GM21825 (cell line): ENCODE data around the gene HSPA1A.
A peak's percentile ranks its signal among the peaks of the same experiment; 100 is the strongest.
"Not testable (repeated sequence)": the region's sequence is repeated elsewhere in the genome, so short reads cannot be mapped to it uniquely, and the experiment has no call there.

Experiments
- ATAC-seq: cut with Tn5 transposase; IDR thresholded peaks from one replicate; pipeline ENCODE4 v1.9.1; 2021; ENCODE audit warnings: mild to moderate bottlenecking, moderate library complexity; ENCODE audit not compliant: unreplicated experiment

HSPA1A gene

DNA sequence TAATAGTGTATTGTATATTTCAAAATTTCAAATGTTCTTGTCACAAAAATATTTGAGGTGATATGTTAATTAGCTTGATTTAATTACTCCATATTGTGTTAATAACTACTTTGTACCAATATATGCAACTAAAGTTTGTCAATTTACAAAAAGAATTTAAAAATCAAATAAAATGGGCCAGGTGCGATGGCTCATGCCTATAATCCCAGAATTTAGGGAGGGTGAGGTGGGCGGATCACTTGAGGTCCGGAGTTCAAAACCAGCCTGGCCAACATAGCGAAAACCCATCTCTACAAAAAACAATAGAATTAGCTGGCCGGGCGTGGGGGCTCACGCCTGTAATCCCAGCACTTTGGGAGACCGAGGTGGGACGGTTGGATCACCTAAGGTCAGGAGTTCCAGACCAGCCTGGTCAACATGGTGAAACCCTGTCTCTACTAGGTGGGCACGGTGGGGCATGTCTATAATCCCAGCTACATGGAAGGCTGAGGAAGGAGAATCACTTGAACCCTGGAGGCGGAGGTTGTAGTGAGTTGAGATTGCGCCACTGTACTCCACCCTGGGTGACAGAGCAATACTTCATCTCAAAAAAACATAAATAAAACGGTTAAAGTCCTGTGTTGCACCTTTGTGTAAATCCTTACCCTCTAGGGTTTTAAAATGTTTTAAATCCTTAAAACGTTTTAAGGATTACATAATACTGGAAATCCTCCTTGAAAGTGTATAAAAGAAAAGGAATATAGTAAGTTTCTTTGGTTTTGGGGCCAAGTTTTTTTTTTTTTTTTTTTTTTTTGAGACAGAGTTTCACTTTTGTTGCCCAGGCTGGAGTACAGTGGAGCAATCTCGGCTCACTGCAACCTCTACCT lies 16.2 kb downstream of the HSPA1A start:
- no peak for ATAC-seq

DNA sequence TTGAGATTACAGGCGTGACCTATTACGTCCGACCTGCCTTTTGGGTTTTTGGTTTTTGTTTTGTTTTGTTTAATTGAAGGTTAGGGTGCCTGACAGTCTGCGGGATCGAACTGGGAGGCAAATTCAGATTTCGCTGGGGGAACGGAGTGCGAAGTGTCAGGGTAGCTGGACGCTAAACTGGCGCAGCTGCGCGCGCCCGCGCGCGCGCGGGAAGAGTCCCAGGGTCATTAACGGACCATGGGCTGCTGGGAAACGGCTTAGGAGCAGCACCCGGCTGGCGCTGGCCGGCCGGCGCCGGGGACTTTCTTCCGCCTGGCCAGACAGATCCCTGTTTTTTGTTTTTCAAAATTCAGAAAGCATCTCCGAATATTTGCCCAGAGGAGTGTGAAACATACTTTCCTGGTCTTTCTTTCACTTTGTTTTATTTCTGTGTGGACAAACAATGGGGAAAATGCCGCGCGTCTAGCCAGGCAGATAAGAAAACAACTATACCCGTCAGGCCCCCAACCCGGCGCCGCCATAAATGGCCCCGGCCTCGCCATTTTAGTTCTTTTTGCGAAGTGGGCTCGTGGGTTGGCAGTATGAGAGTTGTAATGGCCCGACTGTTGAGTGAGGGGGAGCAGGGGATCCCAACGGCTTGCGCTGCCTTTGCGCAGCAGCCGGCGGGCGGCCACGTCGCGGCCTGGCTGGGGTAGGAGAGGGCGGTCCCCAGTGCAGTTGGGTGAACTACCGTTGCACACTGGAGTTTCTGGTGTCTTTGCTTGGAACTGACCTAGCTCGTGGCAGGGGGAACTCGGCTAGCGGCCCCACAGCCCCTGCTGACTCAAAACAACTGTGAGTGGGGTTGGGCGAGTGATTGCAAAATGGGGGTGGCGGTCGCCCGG lies 19.3 kb downstream of the HSPA1A start:
- peak; percentile 40 for ATAC-seq

DNA sequence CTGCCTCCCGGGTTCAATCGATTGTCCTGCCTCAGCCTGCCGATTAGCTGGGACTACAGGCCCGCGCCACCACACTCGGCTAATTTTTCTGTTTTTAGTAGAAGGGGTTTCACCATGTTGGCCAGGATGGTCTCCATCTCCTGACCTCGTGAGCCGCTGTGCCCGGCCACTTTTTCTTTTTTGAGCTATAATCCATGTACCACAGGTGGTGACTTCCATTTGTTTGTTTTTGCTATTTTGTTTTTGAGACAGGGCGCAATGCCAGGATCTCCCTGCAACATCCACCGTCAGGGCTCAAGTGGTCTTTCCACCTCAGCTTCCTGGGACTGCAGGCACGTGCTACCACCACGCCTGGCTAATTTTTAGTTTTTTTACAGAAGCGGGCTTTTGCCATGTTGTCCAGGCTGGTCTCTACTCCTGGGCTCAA lies 20.7 kb downstream of the HSPA1A start:
- ATAC-seq = no peak

DNA sequence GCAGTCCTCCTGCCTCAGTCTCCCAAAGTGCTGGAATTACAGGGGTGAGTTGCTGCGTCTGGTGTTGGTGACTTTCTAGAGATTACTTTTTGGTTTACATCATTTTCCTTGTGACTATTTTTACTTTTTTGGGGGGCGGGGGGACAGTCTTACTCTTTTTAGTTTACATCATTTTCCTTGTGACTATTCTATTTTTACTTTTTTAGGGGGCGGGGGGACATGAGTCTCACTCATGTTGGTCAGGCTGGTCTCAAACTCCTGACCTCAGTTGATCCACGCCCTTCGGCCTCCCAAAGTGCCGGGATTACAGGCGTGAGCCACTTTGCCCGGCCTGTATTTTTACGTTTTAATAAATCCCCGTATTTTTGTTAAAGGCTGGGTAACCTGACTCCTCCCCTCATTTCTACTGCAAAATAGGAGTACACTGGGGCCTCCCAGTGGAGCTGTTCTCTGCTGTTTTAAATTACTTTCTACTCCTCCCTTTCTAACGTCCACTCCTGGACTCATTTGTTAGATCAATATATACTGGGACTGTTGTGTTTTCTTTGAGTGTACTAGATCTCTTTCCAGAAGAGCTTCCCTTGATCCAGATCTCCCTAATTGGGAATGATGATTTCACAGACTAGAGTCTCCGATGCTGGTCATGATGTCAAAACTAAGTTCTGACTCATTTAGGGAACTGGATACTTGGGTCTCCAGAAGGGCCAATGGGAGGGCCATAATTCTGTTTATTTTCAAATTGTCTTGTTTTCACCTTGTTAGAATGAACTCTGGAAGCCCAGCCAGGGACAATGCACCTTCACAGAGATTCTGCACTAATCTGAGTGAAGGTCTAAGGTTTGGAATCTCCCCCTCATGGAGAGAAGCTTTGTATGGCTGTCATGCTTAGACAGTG lies 21.4 kb downstream of the HSPA1A start:
- no peak for ATAC-seq

DNA sequence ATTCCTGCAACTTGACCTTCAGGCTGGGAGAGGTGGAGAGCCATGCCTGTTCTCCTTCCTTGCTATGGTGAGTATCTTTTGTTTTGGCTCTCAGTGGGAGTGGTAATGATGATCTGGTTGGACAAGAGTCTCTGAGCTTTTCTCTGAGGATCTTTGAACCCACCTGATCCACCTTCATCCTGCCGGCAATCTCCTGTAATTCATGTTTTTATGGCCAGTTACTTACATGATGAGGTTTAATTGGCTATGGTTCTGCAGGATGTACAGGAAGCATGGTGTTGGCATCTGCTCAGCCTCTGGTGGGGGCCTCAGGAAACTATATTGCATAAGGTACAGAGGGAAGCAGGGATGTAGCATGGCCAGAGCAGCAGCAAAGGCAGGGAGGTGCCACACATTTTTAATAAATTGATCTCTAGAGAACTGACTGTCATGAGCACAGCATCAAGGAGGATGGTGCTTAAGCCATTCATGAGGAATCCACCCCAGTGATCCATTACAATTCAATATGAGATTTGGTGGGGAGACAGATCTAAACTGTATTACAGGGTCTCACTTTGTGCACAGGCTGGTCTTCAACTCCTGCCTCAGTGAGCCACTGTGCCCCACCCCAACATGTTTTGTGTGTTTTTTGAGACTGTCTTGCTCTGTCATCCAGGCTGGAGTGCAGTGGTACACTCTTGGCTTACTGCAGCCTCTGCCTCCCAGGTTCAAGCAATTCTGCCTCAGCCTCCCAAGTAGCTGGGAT lies 22.2 kb downstream of the HSPA1A start:
- ATAC-seq = no peak

DNA sequence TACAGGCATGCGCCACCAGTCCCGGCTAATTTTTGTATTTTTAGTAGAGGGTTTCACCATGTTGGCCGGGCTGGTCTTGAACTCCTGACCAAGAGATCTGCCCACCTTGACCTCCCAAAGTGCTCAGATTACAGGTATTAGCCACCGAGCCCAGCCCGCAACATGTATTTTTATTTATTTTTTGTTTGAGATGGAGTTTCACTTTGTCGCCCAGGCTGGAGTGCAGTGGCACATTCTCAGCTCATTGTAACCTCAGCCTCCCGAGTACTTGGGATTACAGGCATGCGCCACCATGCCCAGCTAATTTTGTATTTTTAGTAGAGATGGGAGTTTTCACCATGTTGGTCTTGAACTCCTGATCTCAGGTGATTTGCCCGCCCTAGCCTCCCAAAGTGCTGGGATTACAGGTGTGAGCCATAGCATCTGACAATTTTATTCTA lies 22.8 kb downstream of the HSPA1A start:
- ATAC-seq = not testable (repeated sequence)

DNA sequence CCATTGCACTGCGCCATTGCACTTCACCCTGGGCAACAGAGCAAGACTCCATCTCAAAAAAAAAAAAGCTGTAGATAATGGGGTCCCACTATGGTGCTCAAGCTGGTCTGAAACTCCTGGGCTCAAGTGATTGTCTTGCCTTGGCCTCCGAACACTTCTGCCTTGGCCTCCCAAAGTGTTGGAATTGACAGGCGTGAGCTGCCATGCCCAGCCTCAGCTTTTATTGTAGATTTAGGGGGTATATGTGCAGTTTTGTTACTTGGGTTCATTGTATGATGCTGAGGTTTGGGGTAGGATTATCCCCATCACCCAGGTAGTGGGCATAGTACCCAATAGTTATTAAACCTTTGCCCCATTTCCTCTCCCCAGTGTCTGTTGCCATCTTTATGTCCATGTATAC lies 23.6 kb downstream of the HSPA1A start:
- no peak for ATAC-seq

DNA sequence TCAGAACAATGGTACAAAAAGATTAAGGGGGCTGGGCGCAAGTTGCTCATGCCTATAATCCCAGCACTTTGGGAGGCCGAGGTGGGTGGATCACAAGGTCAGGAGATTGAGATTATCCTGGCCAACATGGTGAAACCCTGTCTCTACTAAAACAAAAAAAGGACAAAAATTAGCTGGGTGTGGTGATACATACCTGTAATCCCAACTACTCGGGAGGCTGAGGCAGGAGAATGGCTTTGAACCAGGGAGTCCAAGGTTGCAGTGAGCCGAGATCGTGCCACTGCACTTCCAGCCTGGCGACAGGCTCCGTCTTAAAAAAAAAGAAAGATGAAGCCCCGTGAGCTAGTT lies 24.4 kb downstream of the HSPA1A start:
- ATAC-seq = not testable (repeated sequence)

DNA sequence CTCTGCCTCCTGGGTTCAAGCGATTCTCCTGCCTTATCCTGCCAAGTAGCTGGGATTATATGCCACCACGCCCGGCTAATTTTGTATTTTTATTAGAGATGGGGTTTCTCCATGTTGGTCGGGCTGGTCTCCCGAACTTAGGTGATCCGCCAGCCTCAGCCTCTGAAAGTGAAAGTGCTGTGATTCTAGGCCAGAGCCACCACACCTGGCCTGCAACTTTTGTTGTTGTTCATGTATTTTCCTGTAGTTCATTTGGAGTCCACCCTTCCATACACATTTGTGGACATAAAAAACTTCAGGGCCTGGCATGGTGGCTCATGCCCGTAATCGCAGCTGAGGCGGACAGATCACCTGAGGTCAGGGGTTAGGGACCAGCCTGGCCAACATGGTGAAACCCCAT lies 26.7 kb downstream of the HSPA1A start:
- no peak for ATAC-seq

DNA sequence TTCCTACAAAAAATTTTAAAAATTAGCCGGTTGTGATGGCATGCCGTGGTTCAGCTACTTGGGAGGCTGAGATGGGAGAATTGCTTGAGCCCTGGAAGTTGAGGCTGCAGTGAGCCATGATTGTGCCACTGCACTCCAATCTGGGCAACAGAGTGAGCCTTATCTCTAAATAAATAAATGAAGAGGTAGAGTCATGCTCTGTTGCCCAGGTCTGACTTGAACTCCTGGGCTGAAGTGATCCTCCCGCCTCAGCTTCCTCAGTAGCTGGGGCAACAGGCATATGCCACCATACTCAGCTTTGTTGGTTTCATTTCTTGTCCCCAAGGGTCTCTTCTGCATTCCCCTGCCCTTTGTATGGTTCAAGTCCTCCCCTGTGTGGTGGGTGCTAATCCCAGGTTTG lies 29.2 kb downstream of the HSPA1A start:
- no peak for ATAC-seq

DNA sequence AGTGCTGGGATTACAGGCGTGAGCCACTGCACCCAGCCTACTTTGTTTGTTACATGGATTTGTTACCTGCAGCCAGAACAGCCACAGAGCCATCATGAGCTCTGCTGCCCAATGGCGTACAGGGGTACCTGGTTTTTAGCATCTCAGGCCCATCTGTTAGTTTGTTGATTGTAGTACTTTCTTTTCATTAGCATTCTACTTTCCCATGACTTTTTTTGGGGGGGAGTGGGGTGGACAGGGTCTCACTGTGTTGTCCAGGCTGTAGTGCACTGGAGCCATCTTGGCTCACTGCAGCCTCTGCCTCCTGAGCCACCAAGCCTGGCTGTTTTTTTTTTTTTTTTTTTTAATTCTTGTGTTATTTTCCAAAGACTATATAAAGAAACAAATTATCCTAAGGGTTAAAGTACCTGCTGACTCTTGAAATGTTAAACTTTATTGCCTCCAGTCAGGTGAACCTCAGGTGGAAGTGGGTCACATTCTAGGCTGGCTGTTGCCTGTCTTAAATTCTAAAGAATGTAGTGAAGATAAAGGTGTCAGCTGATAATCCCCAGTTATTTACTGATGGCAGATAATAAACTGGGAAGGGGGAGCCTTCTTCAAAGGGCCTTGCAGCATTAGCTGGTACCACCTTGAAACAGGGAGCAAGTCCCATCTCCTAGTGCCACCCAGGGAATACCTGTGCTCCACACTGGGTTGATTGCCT lies 32.1 kb downstream of the HSPA1A start:
- no peak for ATAC-seq

DNA sequence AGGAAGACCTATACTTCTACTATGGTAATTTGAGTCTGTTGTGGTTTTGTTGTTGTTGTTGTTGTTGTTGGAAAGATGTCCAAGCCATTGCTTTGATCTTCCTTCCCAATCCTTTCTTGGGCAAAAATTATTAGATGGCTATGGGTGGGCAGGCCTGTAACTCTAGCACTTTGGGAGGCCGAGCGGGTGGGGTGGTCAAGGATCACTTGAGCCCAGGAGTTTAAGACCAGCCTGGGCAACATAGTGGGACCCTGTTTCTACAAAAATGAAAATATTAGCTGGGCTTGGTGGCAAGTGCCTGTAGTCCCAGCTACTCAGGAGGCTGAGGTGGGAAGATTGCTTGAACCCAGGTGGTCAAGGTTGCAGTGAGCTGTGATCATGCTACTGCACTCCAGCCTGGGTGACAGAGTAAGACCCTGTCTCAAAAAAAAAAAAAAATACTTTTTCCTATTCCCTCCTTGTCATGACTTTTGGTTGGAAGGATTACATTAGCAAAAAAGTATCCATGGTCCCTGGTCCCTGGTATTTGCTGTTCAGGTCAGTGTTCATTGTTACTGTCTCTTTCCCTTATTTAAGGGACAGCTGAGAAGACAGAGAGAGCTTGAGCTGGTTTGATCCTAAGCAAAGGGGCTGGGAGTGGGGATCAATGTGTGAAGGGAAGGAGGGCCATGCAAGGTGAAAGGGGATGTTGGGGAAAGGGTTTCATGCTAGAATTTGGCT lies 35.6 kb downstream of the HSPA1A start:
- ATAC-seq = no peak

DNA sequence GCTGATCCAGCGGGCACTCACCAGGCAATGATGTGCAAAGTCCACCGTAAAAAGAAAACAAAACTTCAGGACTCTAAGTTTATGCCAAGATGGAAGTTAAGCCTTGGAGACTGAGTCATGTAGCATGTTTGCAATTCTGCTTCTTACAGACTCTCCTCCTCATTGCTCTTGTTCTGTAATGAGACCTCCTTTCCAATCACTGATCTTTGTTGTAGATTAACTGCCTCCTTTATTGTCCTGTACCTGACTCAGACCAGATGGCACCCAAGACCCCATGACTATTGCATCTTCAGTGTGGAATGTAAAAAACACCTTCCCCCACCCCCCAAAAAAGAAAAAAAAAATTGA lies 36.1 kb downstream of the HSPA1A start:
- no peak for ATAC-seq

DNA sequence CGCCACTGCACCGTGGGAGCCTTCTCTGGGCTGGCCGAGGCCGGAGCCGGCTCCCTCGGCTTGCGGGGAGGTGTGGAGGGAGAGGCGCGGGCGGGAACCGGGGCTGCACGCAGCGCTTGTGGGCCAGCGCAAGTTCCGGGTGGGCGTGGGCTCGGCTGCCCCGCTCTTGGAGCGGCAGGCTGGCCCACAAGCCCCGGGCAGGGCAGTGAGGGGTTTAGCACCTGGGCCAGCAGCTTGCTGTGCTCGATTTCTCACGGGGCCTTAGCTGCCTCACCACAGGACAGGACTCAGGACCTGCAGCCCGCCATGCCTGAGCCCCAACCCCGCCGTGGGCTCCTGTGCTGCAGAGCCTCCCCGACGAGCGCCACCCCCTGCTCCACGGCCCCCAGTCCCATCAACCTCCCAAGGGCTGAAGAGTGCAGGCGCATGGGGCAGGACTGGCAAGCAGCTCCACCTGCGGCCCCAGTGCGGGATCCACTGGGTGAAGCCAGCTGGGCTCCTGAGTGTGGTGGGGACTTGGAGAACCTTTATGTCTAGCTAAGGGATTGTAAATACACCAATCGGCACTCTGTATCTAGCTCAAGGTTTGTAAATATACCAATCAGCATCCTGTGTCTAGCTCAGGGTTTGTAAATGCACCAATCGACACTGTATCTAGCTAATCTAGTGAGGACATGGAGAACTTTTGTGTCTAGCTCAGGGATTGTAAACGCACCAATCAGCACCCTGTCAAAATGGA lies 36.8 kb downstream of the HSPA1A start:
- ATAC-seq = not testable (repeated sequence)

DNA sequence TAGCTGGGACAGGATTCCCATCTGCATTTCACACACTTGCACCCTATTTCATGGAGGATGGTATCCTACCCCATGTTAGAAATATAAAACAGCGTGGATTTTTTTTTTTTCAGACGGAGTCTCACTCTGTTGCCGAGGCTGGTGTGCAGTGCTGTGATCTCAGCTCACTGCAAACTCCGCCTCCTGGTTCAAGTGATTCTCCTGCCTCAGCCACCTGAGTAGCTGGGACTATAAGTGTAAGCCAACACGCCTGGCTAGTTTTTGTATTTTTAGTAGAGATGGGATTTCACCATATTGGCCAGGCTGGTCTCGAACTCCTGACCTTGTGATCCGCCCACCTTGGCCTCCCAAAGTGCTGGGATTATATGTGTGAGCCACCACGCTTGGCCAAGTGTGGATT lies 42.4 kb downstream of the HSPA1A start:
- ATAC-seq = not testable (repeated sequence)

DNA sequence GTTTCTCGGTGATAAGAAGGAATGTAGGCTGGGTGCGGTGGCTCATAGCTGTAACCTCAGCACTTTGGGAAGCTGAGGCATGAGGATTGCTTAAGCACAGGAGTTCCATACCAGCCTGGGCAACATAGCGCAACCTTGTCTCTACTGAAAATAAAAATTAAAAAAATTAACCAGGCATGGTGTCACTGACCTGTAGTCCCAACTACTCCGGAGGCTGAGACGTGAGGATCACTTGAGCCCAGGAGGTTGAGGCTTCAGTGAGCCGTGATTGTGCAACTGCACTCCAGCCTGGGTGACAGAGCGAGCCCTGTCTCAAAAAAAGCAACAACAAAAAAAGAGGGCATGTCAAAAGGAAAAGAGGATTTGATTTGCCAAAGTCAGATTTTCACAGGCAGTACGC lies 43.4 kb downstream of the HSPA1A start:
- no peak for ATAC-seq

DNA sequence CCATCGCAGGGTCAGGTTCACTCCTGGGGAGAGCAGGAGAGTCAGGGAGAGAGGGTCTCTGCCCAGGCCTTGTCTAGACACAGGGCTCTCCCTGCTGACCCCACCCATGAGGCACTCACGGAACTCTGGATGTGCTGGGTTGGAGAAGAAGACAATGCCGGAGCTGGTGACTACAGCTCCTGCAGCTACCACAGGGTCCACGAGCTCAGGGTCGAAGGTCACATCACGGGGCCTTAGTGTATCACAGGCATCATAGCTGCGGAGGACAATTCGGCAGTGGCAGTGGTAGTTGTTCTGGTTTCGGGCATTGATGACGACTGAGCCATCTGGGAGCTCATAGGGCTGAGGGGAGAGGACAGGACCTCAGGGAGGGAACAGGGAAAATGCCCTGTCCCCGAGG lies 44.6 kb downstream of the HSPA1A start:
- ATAC-seq = no peak

DNA sequence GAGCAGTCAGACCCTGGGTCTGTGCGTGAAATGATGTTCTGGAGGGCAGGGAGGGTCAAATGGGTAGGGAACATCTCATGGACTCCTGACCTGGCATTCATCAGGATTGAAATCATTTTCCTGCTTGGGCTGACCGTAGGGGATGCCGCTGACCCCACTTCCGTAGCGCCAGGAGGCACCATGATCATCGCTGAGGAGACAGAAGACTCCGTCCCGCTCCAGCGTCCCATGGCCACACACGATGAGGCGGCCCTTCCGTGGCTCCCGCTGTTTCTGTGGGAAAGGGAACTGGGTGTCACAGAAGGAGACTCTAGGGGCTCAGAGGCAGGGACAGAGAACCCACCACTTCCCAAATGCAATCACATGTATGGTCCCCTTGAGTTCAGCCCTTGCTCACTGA lies 45.0 kb downstream of the HSPA1A start:
- ATAC-seq = no peak
